Upper lobe of left lung (tissue), 4 donors: ENCODE measurements around the gene HIVEP3.

ENCODE experiments used
- CTCF ChIP-seq, 6 experiments: fragments of 450-650 bp in 4 of 6; fragments of 200-600 bp in 2 of 6; sonication (generic) in 2 of 6; IDR thresholded peaks; one replicate each; pipeline ENCODE4 v1.5.1; 2016 to 2019; ENCODE audit warnings: antibody characterized with exemption in 6 of 6
- EP300 ChIP-seq, 4 donors: sonication (generic); formaldehyde crosslinking; IDR thresholded peaks; one replicate each; pipeline ENCODE4 v1.5.1; 2017; ENCODE audit warnings: antibody characterized with exemption in 4 of 4, control low read depth in 2 of 4
- POLR2A ChIP-seq, 4 donors: fragments of 450-650 bp; IDR thresholded peaks; one replicate each; pipeline ENCODE4 v1.5.1; 2016 to 2017; ENCODE audit warnings: antibody characterized with exemption in 4 of 4, mild to moderate bottlenecking in 2 of 4
- POLR2AphosphoS5 ChIP-seq, 2 donors: sonication (generic); formaldehyde crosslinking; IDR thresholded peaks; one replicate each; pipeline ENCODE4 v1.5.1; 2017; ENCODE audit warnings: antibody characterized with exemption in 2 of 2

DNA sequence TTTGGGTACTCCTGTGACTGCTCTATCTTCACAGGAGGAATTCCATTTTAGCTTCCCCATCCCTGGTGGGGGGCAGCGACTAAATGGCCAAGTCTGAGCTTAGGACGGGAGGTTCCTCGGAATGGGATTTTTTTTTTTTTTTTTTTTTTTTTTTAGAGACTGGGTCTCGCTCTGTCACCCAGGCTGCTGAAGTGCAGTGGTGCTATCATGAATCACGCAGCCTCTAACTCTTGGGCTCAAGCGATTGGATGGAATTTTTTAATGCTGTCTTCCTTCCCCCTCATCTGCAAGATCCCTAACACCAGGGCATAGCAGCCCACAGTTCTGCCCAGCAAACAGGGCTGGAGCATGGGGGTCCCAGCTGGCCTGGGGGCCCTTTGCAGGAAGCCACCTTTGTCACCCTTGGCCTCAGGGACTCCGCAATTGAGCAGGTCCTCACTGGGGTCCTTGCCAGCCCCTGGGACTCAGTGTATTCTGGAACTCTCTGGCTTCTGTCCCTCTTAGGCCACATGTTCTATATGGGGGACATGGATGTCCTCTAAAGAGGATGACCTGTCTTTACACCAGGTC, 421.2 kb downstream of the HIVEP3 start:
- TF ChIP-seq CTCF (IDR thresholded peaks at IDR 0.05) (no peak), POLR2AphosphoS5 (IDR thresholded peaks at IDR 0.05) (no peak), EP300 (IDR thresholded peaks at IDR 0.05) (no peak), POLR2A (IDR thresholded peaks at IDR 0.05) (no peak)
